ENCODE data around the gene NUMBL. TPM values are rescaled to one million over a fixed set of nuclear protein-coding genes. Genes with fewer than 3 reads are reported as not detected.
A peak's percentile ranks its signal among the peaks of the same experiment; 100 is the strongest.

Gene NUMBL
- total RNA-seq, 1 donor from 2014 or later, result 79.3 TPM

GRCh38 chr19:40721936-40722661 lies 31.6 kb upstream of the NUMBL start:
- FAIRE-seq (no peak), DNase-seq (ENCODE audit: low read depth) (peak; percentile 29)
- Histone ChIP-seq H3K4me1 (ENCODE audit: insufficient read depth, low read length) (peaks cover 39% of the 10 kb centered on the region), H3K36me3 (ENCODE audit: insufficient read depth, low read length) (peaks cover 15% of the 10 kb centered on the region), H3K79me2 (ENCODE audit: insufficient read depth, low read length) (peaks cover 86% of the 10 kb centered on the region), H2AFZ (ENCODE audit: low read depth, low read length) (no peak overlapping the region), H4K20me1 (ENCODE audit: insufficient read depth, low read length) (peaks cover 60% of the 10 kb centered on the region), H3K9me3 (ENCODE audit: insufficient read depth, low read depth, low read length) (no peaks in the 10 kb centered on the region), H3K27me3 (ENCODE audit: insufficient read depth, low read length) (no peaks in the 10 kb centered on the region), H3K9ac (ENCODE audit: low read length) (peak overlapping the region; percentile 29), H3K4me2 (ENCODE audit: low read length) (peak overlapping the region; percentile 62), H3K27ac (ENCODE audit: low read depth, low read length) (peak overlapping the region; percentile 31), H3K4me3 (ENCODE audit: insufficient read depth, low read depth, low read length) (no peak overlapping the region)
- peak overlapping the region; percentile 73 for H3K4me3 Mint-ChIP-seq (ENCODE audit: unreplicated experiment)
- TF ChIP-seq CTCF (IDR thresholded peaks at IDR 0.05; ENCODE audit: insufficient read depth, low read depth, low read length) (no peak), EZH2 (IDR thresholded peaks at IDR 0.05; ENCODE audit: insufficient read depth, low read length) (no peak)
- H3K27ac Mint-ChIP-seq (ENCODE audit: unreplicated experiment), result peak overlapping the region; percentile 47
- H3K27me3 Mint-ChIP-seq (ENCODE audit: low read depth, unreplicated experiment), result no peaks in the 10 kb centered on the region
- H3K36me3 Mint-ChIP-seq (ENCODE audit: low read depth, unreplicated experiment), result peaks cover 13% of the 10 kb centered on the region
- peaks cover 24% of the 10 kb centered on the region for H3K4me1 Mint-ChIP-seq (ENCODE audit: low read depth, unreplicated experiment)
- H3K9me3 Mint-ChIP-seq (ENCODE audit: unreplicated experiment), result no peaks in the 10 kb centered on the region

GRCh38 chr19:40721140-40721486 lies 30.7 kb upstream of the NUMBL start:
- FAIRE-seq (no peak), DNase-seq (ENCODE audit: low read depth) (no peak)
- H3K4me1 Mint-ChIP-seq (ENCODE audit: low read depth, unreplicated experiment), result peaks cover 24% of the 10 kb centered on the region
- H3K36me3 Mint-ChIP-seq (ENCODE audit: low read depth, unreplicated experiment), result peaks cover 13% of the 10 kb centered on the region
- no peaks in the 10 kb centered on the region for H3K9me3 Mint-ChIP-seq (ENCODE audit: unreplicated experiment)
- H3K4me1 ChIP-seq (ENCODE audit: insufficient read depth, low read length), result peaks cover 44% of the 10 kb centered on the region
- no peak overlapping the region for H3K4me3 ChIP-seq (ENCODE audit: insufficient read depth, low read depth, low read length)
- peaks cover 10% of the 10 kb centered on the region for H3K36me3 ChIP-seq (ENCODE audit: insufficient read depth, low read length)
- no peak for TF ChIP-seq CTCF (IDR thresholded peaks at IDR 0.05; ENCODE audit: insufficient read depth, low read depth, low read length)
- no peak for TF ChIP-seq EZH2 (IDR thresholded peaks at IDR 0.05; ENCODE audit: insufficient read depth, low read length)
- H3K9ac ChIP-seq (ENCODE audit: low read length), result peak overlapping the region; percentile 8
- no peaks in the 10 kb centered on the region for H3K9me3 ChIP-seq (ENCODE audit: insufficient read depth, low read depth, low read length)
- H3K27me3 ChIP-seq (ENCODE audit: insufficient read depth, low read length), result no peaks in the 10 kb centered on the region
- no peaks in the 10 kb centered on the region for H3K27me3 Mint-ChIP-seq (ENCODE audit: low read depth, unreplicated experiment)
- no peak overlapping the region for H2AFZ ChIP-seq (ENCODE audit: low read depth, low read length)
- H3K79me2 ChIP-seq (ENCODE audit: insufficient read depth, low read length), result peaks cover 82% of the 10 kb centered on the region
- no peak overlapping the region for H3K27ac ChIP-seq (ENCODE audit: low read depth, low read length)
- peak overlapping the region; percentile 11 for H3K4me3 Mint-ChIP-seq (ENCODE audit: unreplicated experiment)
- no peak overlapping the region for H3K27ac Mint-ChIP-seq (ENCODE audit: unreplicated experiment)
- H4K20me1 ChIP-seq (ENCODE audit: insufficient read depth, low read length), result peaks cover 60% of the 10 kb centered on the region
- H3K4me2 ChIP-seq (ENCODE audit: low read length), result peak overlapping the region; percentile 99

- peak overlapping the region; percentile 76 for H3K4me3 ChIP-seq (ENCODE audit: insufficient read depth, low read depth, low read length)
- H3K27ac Mint-ChIP-seq (ENCODE audit: unreplicated experiment), result peak overlapping the region; percentile 72
- peak overlapping the region; percentile 93 for H3K9ac ChIP-seq (ENCODE audit: low read length)
- peaks cover 27% of the 10 kb centered on the region for H3K4me1 Mint-ChIP-seq (ENCODE audit: low read depth, unreplicated experiment)
- no peak overlapping the region for H2AFZ ChIP-seq (ENCODE audit: low read depth, low read length)
- no peak overlapping the region for H3K27ac ChIP-seq (ENCODE audit: low read depth, low read length)
- H3K4me2 ChIP-seq (ENCODE audit: low read length), result peak overlapping the region; percentile 99
- no peaks in the 10 kb centered on the region for H3K9me3 ChIP-seq (ENCODE audit: insufficient read depth, low read depth, low read length)
- peak overlapping the region; percentile 97 for H3K4me3 Mint-ChIP-seq (ENCODE audit: unreplicated experiment)
- TF ChIP-seq CTCF (IDR thresholded peaks at IDR 0.05; ENCODE audit: insufficient read depth, low read depth, low read length), result no peak
- TF ChIP-seq EZH2 (IDR thresholded peaks at IDR 0.05; ENCODE audit: insufficient read depth, low read length), result no peak
- no peaks in the 10 kb centered on the region for H3K27me3 ChIP-seq (ENCODE audit: insufficient read depth, low read length)
- H3K27me3 Mint-ChIP-seq (ENCODE audit: low read depth, unreplicated experiment), result no peaks in the 10 kb centered on the region
- H3K36me3 Mint-ChIP-seq (ENCODE audit: low read depth, unreplicated experiment), result peaks cover 8% of the 10 kb centered on the region
- H3K4me1 ChIP-seq (ENCODE audit: insufficient read depth, low read length), result peaks cover 56% of the 10 kb centered on the region
- peaks cover 6% of the 10 kb centered on the region for H3K36me3 ChIP-seq (ENCODE audit: insufficient read depth, low read length)
- no peaks in the 10 kb centered on the region for H3K9me3 Mint-ChIP-seq (ENCODE audit: unreplicated experiment)
- DNase-seq (ENCODE audit: low read depth) (no peak), FAIRE-seq (no peak)
- peaks cover 73% of the 10 kb centered on the region for H3K79me2 ChIP-seq (ENCODE audit: insufficient read depth, low read length)
- peaks cover 49% of the 10 kb centered on the region for H4K20me1 ChIP-seq (ENCODE audit: insufficient read depth, low read length)
Measured at GRCh38 chr19:40719414-40719894, 29.0 kb upstream of the NUMBL start.

All from astrocyte (in vitro differentiated cells and primary cell).